ENCODE data around the gene TSEN2. TPM values are rescaled to one million over a fixed set of nuclear protein-coding genes. Genes with fewer than 3 reads are reported as not detected.

The TSEN2 gene
- total RNA-seq, 2 donors from 2014 or later: 12.8 to 12.9 TPM

GRCh38 chr3:12501360-12502020, 17.2 kb downstream of the TSEN2 start:
- H3K27ac ChIP-seq: no peak overlapping the region
- H3K9me3 ChIP-seq: no peaks in the 10 kb centered on the region
- H3K4me1 ChIP-seq: no peaks in the 10 kb centered on the region
- H3K36me3 ChIP-seq: peaks cover 61% of the 10 kb centered on the region
- DNase-seq (ENCODE audit: low spot score): no peak
- no peak overlapping the region for H3K4me3 ChIP-seq
- no peaks in the 10 kb centered on the region for H3K27me3 ChIP-seq
- no peak for TF ChIP-seq CTCF (IDR thresholded peaks at IDR 0.05)

GRCh38 chr3:12503126-12503957, 19.1 kb downstream of the TSEN2 start:
- Histone ChIP-seq H3K27me3 (no peaks in the 10 kb centered on the region), H3K9me3 (no peaks in the 10 kb centered on the region), H3K27ac (no peak overlapping the region), H3K36me3 (peaks cover 53% of the 10 kb centered on the region), H3K4me3 (no peak overlapping the region), H3K4me1 (peaks cover 0 to 8% of the 10 kb centered on the region in 2 donors)
- DNase-seq (ENCODE audit: low spot score): no peak
- no peak for TF ChIP-seq CTCF (IDR thresholded peaks at IDR 0.05)

- H3K4me1 ChIP-seq: peaks cover 0 to 9% of the 10 kb centered on the region in 2 donors
- no peak overlapping the region for H3K4me3 ChIP-seq
- DNase-seq (ENCODE audit: low spot score): no peak
- H3K9me3 ChIP-seq: no peaks in the 10 kb centered on the region
- H3K27me3 ChIP-seq: no peaks in the 10 kb centered on the region
- H3K27ac ChIP-seq: no peak overlapping the region
- no peak for TF ChIP-seq CTCF (IDR thresholded peaks at IDR 0.05)
- peaks cover 38% of the 10 kb centered on the region for H3K36me3 ChIP-seq
Observed at GRCh38 chr3:12506201-12506709, 22.0 kb downstream of the TSEN2 start.

- peaks cover 36% of the 10 kb centered on the region for H3K36me3 ChIP-seq
- no peak overlapping the region for H3K4me3 ChIP-seq
- H3K27ac ChIP-seq: peak overlapping the region; percentile 9 to 62
- no peaks in the 10 kb centered on the region for H3K9me3 ChIP-seq
- no peak for DNase-seq (ENCODE audit: low spot score)
- no peak for TF ChIP-seq CTCF (IDR thresholded peaks at IDR 0.05)
- H3K27me3 ChIP-seq: no peaks in the 10 kb centered on the region
- peaks cover 0 to 9% of the 10 kb centered on the region in 2 donors for H3K4me1 ChIP-seq
Observed at GRCh38 chr3:12507591-12508281, 23.5 kb downstream of the TSEN2 start.

GRCh38 chr3:12508291-12508700, 24.0 kb downstream of the TSEN2 start:
- Histone ChIP-seq H3K27me3 (no peaks in the 10 kb centered on the region), H3K4me3 (no peak overlapping the region), H3K27ac (peak overlapping the region; percentile 9 to 62), H3K4me1 (peaks cover 0 to 15% of the 10 kb centered on the region in 2 donors), H3K36me3 (peaks cover 31% of the 10 kb centered on the region), H3K9me3 (no peaks in the 10 kb centered on the region)
- peak; percentile 62 for DNase-seq (ENCODE audit: low spot score)
- TF ChIP-seq CTCF (IDR thresholded peaks at IDR 0.05): no peak
